H7 (cell line): ENCODE measurements around the gene SYT7. TPM values are rescaled to one million over a fixed set of nuclear protein-coding genes. Genes with fewer than 3 reads are reported as not detected.

ENCODE experiments used
- DNase-seq: peaks from one replicate; pipeline ENCODE4 v3.0.0; 2012
- H3K27me3 ChIP-seq: 2 replicates; pipeline ENCODE4 v1.6.0; 2011; ENCODE audit warnings: mild to moderate bottlenecking, low read length; ENCODE audit not compliant: control insufficient read depth, insufficient read depth
- H3K36me3 ChIP-seq: replicated peaks from 2 replicates; pipeline ENCODE4 v1.5.1; 2011; ENCODE audit warnings: low read length; ENCODE audit not compliant: control insufficient read depth, insufficient read depth
- H3K4me3 ChIP-seq: 2 replicates; pipeline ENCODE4 v1.5.1; 2011; ENCODE audit warnings: low read depth, mild to moderate bottlenecking, control low read depth, low read length, moderate library complexity; ENCODE audit not compliant: insufficient read depth
- total RNA-seq: library from RNA; depleted of rRNA; stranded (reverse); fragments of >200 nt; shearing (Covaris generic); gene quantifications from 2 replicates; pipeline ENCODE4 v1.2.3, GENCODE V29; 2014

SYT7 gene
- total RNA-seq, 1 experiment from 2014 or later = 4.8 TPM

GRCh38 chr11:61598886-61599868 is 18.3 kb upstream of the SYT7 start:
- Histone ChIP-seq H3K27me3 (no peaks in the 10 kb centered on the region; the same call in 1 of the 2 replicates), H3K36me3 (no peaks in the 10 kb centered on the region), H3K4me3 (no peak overlapping the region)
- peak; percentile 91 for DNase-seq

GRCh38 chr11:61598374-61598773 is 17.5 kb upstream of the SYT7 start:
- H3K36me3 ChIP-seq = no peaks in the 10 kb centered on the region
- no peak overlapping the region for H3K4me3 ChIP-seq
- H3K27me3 ChIP-seq = no peaks in the 10 kb centered on the region; the same call in 1 of the 2 replicates
- no peak for DNase-seq

- peaks cover under 1% of the 10 kb centered on the region; the same call in 1 of the 2 replicates for H3K27me3 ChIP-seq
- H3K36me3 ChIP-seq = no peaks in the 10 kb centered on the region
- H3K4me3 ChIP-seq = no peak overlapping the region
- no peak for DNase-seq
These were observed 16.1 kb upstream of the SYT7 start for GRCh38 chr11:61596990-61597389.

- DNase-seq = no peak
- no peaks in the 10 kb centered on the region for H3K36me3 ChIP-seq
- H3K4me3 ChIP-seq = no peak overlapping the region
- peaks cover 2% of the 10 kb centered on the region; the same call in 1 of the 2 replicates for H3K27me3 ChIP-seq
These were observed 15.7 kb upstream of the SYT7 start for GRCh38 chr11:61596542-61596941.

- Histone ChIP-seq H3K4me3 (no peak overlapping the region), H3K36me3 (no peaks in the 10 kb centered on the region), H3K27me3 (peaks cover 5% of the 10 kb centered on the region; the same call in 1 of the 2 replicates)
- no peak for DNase-seq
These were observed 14.0 kb upstream of the SYT7 start for GRCh38 chr11:61594907-61595257.

GRCh38 chr11:61593151-61593550 is 12.3 kb upstream of the SYT7 start:
- DNase-seq = no peak
- Histone ChIP-seq H3K36me3 (no peaks in the 10 kb centered on the region), H3K27me3 (peaks cover 15% of the 10 kb centered on the region), H3K4me3 (no peak overlapping the region)

GRCh38 chr11:61592176-61592575 is 11.3 kb upstream of the SYT7 start:
- Histone ChIP-seq H3K27me3 (peaks cover 19% of the 10 kb centered on the region), H3K4me3 (no peak overlapping the region), H3K36me3 (no peaks in the 10 kb centered on the region)
- DNase-seq = no peak

- DNase-seq = no peak
- no peaks in the 10 kb centered on the region for H3K36me3 ChIP-seq
- H3K27me3 ChIP-seq = peaks cover 27% of the 10 kb centered on the region
- H3K4me3 ChIP-seq = no peak overlapping the region
These were observed 9.1 kb upstream of the SYT7 start for GRCh38 chr11:61589961-61590360.

- H3K4me3 ChIP-seq = peak overlapping the region; percentile 57
- H3K36me3 ChIP-seq = no peaks in the 10 kb centered on the region
- H3K27me3 ChIP-seq = peaks cover 28% of the 10 kb centered on the region
- peak; percentile 82 for DNase-seq
These were observed 7.9 kb upstream of the SYT7 start for GRCh38 chr11:61588728-61589191.

- peak; percentile 97 for DNase-seq
- peak overlapping the region; percentile 57 for H3K4me3 ChIP-seq
- peaks cover 31% of the 10 kb centered on the region for H3K27me3 ChIP-seq
- H3K36me3 ChIP-seq = no peaks in the 10 kb centered on the region
These were observed 7.3 kb upstream of the SYT7 start for GRCh38 chr11:61587951-61588727.

GRCh38 chr11:61587541-61587941 is 6.7 kb upstream of the SYT7 start:
- H3K36me3 ChIP-seq = no peaks in the 10 kb centered on the region
- DNase-seq = peak; percentile 95
- H3K27me3 ChIP-seq = peaks cover 35% of the 10 kb centered on the region
- peak overlapping the region; percentile 57 for H3K4me3 ChIP-seq

GRCh38 chr11:61586792-61587430 is 6.0 kb upstream of the SYT7 start:
- peak; percentile 75 for DNase-seq
- Histone ChIP-seq H3K36me3 (no peaks in the 10 kb centered on the region), H3K27me3 (peaks cover 39% of the 10 kb centered on the region), H3K4me3 (peak overlapping the region; percentile 57; the same call in 1 of the 2 replicates)

GRCh38 chr11:61585115-61585514 is 4.2 kb upstream of the SYT7 start:
- Histone ChIP-seq H3K36me3 (no peaks in the 10 kb centered on the region), H3K4me3 (no peak overlapping the region), H3K27me3 (peaks cover 42% of the 10 kb centered on the region)
- no peak for DNase-seq

- H3K27me3 ChIP-seq = peaks cover 39% of the 10 kb centered on the region
- no peaks in the 10 kb centered on the region for H3K36me3 ChIP-seq
- H3K4me3 ChIP-seq = no peak overlapping the region
These were observed 1.1 kb upstream of the SYT7 start for GRCh38 chr11:61581931-61582330.

More at GRCh38 chr11:61581931-61582330, 1.1 kb upstream of the SYT7 start:
- DNase-seq = no peak
